A673 (cell line): Measurements from ENCODE around the gene ZNF277.

Experiments
- EZH2 ChIP-seq: fragments of 200-600 bp; sonication (generic); IDR thresholded peaks from 2 replicates; pipeline ENCODE4 v1.6.1; 2017; ENCODE audit warnings: borderline replicate concordance, low read depth, mild to moderate bottlenecking, mixed read lengths, antibody characterized with exemption, low read length; ENCODE audit not compliant: poor library complexity, severe bottlenecking
- TF ChIP-seq, protein P1 (sequence below): fragments of 300-800, 200-600 bp; sonication (generic); conservative IDR thresholded peaks from 2 replicates; pipeline ENCODE4 v1.5.1; 2017; ENCODE audit warnings: low read depth, mild to moderate bottlenecking, antibody characterized with exemption, low read length, moderate library complexity, mixed read lengths

DNA sequence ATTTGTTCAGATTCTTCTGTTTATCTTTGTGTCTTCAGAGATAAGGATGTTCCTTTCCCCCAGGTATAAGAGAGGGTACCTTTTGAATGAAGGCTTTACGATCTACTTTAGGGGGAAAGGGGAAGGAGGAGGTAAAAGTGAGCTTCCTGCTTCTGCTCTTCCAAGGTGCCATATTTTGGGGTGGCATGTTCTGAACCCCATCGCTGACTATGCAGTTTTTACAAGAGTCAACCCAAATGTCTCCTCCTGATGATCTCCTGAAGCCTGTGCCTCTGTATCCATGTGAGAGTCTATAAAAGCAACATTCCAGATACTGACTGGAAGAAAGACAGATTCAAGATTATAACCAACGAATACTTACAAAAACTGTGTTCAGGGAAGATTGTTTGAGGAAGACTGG lies 102.5 kb downstream of the ZNF277 start:
- no peak for TF ChIP-seq EZH2
- TF ChIP-seq, protein P1, sequence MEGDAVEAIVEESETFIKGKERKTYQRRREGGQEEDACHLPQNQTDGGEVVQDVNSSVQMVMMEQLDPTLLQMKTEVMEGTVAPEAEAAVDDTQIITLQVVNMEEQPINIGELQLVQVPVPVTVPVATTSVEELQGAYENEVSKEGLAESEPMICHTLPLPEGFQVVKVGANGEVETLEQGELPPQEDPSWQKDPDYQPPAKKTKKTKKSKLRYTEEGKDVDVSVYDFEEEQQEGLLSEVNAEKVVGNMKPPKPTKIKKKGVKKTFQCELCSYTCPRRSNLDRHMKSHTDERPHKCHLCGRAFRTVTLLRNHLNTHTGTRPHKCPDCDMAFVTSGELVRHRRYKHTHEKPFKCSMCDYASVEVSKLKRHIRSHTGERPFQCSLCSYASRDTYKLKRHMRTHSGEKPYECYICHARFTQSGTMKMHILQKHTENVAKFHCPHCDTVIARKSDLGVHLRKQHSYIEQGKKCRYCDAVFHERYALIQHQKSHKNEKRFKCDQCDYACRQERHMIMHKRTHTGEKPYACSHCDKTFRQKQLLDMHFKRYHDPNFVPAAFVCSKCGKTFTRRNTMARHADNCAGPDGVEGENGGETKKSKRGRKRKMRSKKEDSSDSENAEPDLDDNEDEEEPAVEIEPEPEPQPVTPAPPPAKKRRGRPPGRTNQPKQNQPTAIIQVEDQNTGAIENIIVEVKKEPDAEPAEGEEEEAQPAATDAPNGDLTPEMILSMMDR, result no peak
